Tibial nerve (tissue), 4 donors: Measurements from ENCODE around the gene IMP3.

Source experiments
- EP300 ChIP-seq, 2 donors: sonication (generic); formaldehyde crosslinking; IDR thresholded peaks; one replicate each; pipeline ENCODE4 v1.6.1; 2017; ENCODE audit warnings: antibody characterized with exemption in 2 of 2, mild to moderate bottlenecking in 1 of 2
- POLR2A ChIP-seq, 2 donors: fragments of 450-650 bp; IDR thresholded peaks; one replicate each; pipeline ENCODE4 v1.6.1; 2017; ENCODE audit warnings: antibody characterized with exemption in 2 of 2, mild to moderate bottlenecking in 2 of 2, moderate library complexity in 2 of 2
- TF ChIP-seq, protein P1 (sequence below), 5 experiments: fragments of 200-600 bp in 3 of 5; fragments of 450-650 bp in 2 of 5; sonication (generic) in 3 of 5; IDR thresholded peaks; one replicate each; pipeline ENCODE4 v1.5.1; 2016 to 2019; ENCODE audit warnings: antibody characterized with exemption in 5 of 5, mild to moderate bottlenecking in 3 of 5, moderate library complexity in 2 of 5

DNA sequence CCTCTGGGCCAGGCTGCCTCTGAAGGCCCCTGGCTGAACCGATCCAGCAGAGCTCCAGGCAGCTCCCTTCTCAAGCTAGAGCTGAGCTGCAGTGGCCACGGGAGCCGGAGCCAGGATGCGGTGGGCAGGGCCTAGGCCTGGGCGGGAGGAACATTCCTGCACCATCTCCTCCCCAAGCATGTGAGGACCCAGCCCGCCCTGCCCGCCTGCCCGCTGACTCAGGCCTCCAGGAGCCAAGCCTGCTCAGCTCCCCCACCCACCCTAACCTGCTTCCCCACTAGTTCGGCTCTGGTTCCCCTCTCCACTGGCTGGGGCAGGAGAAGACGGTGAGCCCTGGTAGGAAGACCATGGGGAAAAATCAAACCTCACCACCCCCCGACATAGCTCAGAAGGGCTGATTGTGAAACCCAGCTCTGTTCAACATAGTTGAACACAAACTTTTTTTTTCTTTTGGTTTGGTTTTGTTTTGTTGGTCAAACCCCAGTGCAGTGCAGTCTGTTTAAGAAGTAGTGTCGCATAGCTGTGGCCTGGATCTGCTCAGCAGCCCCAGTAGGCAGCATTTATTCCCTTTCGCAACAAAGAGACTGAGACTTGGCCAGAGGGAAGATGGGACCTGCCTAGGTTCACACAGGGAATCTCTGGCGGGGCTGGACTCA is 21.2 kb upstream of the IMP3 start:
- TF ChIP-seq, protein P1, sequence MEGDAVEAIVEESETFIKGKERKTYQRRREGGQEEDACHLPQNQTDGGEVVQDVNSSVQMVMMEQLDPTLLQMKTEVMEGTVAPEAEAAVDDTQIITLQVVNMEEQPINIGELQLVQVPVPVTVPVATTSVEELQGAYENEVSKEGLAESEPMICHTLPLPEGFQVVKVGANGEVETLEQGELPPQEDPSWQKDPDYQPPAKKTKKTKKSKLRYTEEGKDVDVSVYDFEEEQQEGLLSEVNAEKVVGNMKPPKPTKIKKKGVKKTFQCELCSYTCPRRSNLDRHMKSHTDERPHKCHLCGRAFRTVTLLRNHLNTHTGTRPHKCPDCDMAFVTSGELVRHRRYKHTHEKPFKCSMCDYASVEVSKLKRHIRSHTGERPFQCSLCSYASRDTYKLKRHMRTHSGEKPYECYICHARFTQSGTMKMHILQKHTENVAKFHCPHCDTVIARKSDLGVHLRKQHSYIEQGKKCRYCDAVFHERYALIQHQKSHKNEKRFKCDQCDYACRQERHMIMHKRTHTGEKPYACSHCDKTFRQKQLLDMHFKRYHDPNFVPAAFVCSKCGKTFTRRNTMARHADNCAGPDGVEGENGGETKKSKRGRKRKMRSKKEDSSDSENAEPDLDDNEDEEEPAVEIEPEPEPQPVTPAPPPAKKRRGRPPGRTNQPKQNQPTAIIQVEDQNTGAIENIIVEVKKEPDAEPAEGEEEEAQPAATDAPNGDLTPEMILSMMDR (IDR thresholded peaks at IDR 0.05), result no peak
- TF ChIP-seq POLR2A (IDR thresholded peaks at IDR 0.05) (peak in 1 of 2 donors; percentile 71), EP300 (IDR thresholded peaks at IDR 0.05) (peak; percentile 64 to 83)
